Posterior vena cava (tissue), 2 donors: Measurements from ENCODE around the gene SKIC2. TPM values are rescaled to one million over a fixed set of nuclear protein-coding genes. Genes with fewer than 3 reads are reported as not detected.

Experiments
- DNase-seq: peaks from one replicate; pipeline ENCODE4 v3.0.0-alpha.2; 2020; ENCODE audit warnings: low spot score
- intact Hi-C, 2 donors: fragments of 100-400 bp; cut with DNase I; formaldehyde crosslinking; loops; one replicate each; pipeline versions ENCODE4 v1.14.1 to v1.14.2; 2022 to 2023
- total RNA-seq, 2 donors: library from RNA; stranded (reverse); fragmentation: NEBNext Ultra II Directional; extraction: Animal tissue kit (Norgen Biotek cat#: 25700); gene quantifications; one replicate each; pipeline ENCODE4 v1.2.1, GENCODE V29; 2021
- donor health status: DM: yes; HTN: yes; CAD: no.
- donor health status: DM: yes; HTN: yes; CAD: no.

The SKIC2 gene
- total RNA-seq, 2 donors from 2014 or later = 41.6 to 42.9 TPM

- intact Hi-C loops = no loop called here
- DNase-seq = no peak
Observed at GRCh38 chr6:31940256-31940664, 18.7 kb upstream of the SKIC2 start.

GRCh38 chr6:31943742-31944141 is 15.2 kb upstream of the SKIC2 start:
- no peak for DNase-seq
- intact Hi-C loops = no loop called here

DNA sequence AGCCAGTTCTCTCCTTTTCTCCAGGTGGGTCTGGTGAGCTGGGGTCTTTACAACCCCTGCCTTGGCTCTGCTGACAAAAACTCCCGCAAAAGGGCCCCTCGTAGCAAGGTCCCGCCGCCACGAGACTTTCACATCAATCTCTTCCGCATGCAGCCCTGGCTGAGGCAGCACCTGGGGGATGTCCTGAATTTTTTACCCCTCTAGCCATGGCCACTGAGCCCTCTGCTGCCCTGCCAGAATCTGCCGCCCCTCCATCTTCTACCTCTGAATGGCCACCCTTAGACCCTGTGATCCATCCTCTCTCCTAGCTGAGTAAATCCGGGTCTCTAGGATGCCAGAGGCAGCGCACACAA is 13.8 kb upstream of the SKIC2 start:
- DNase-seq = no peak
- intact Hi-C loops = no loop called here

DNA sequence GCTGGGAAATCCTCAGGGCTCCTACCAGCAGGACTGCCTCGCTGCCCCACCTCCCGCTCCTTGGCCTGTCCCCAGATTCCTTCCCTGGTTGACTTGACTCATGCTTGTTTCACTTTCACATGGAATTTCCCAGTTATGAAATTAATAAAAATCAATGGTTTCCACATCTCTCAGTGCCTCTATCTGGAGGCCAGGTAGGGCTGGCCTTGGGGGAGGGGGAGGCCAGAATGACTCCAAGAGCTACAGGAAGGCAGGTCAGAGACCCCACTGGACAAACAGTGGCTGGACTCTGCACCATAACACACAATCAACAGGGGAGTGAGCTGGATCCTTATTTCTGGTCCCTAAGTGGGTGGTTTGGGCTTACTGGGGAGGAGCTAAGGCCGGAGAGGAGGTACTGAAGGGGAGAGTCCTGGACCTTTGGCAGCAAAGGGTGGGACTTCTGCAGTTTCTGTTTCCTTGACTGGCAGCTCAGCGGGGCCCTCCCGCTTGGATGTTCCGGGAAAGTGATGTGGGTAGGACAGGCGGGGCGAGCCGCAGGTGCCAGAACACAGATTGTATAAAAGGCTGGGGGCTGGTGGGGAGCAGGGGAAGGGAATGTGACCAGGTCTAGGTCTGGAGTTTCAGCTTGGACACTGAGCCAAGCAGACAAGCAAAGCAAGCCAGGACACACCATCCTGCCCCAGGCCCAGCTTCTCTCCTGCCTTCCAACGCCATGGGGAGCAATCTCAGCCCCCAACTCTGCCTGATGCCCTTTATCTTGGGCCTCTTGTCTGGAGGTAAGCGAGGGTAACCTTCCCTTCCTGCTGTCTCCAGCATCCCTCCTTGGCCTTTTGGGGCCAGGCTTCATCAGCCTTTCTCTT is 13.2 kb upstream of the SKIC2 start, which contains the start of gene CFB:
Gene CFB, plus strand, starts transcription at position 589 of the 863 bp plus-strand sequence. Its CDS starts 127 bp downstream, at position 716.
- intact Hi-C loops = no loop called here
- peak; percentile 95 for DNase-seq

DNA sequence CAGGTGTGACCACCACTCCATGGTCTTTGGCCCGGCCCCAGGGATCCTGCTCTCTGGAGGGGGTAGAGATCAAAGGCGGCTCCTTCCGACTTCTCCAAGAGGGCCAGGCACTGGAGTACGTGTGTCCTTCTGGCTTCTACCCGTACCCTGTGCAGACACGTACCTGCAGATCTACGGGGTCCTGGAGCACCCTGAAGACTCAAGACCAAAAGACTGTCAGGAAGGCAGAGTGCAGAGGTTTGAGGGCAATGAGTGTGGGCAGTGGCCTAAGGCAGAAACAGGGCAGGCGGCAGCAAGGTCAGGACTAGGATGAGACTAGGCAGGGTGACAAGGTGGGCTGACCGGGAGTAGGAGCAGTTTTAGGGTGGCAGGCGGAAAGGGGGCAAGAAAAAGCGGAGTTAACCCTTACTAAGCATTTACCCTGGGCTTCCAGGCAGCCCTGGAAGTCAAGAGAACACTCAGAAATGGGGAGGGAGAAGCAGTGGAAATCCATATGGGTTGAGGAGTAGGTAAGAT is 12.5 kb upstream of the SKIC2 start:
- intact Hi-C loops = no loop called here
- DNase-seq = no peak

- intact Hi-C loops = no loop called here
- DNase-seq = no peak
Observed at GRCh38 chr6:31947070-31947675, 11.8 kb upstream of the SKIC2 start.

DNA sequence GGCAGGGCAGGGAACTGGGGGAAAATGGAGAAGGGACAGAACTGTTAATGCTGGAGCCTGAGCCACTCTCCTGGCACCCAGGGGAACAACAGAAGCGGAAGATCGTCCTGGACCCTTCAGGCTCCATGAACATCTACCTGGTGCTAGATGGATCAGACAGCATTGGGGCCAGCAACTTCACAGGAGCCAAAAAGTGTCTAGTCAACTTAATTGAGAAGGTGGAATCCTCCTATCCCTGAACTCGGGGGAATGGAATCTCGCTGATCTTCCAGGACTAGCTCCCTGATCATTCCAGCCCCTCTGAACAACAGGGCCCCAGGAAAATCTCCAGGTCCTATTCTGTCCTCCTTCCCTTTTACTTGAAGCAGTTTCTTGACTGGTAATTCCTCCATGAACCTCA is 11.1 kb upstream of the SKIC2 start:
- DNase-seq = no peak
- intact Hi-C loops = no loop called here

DNA sequence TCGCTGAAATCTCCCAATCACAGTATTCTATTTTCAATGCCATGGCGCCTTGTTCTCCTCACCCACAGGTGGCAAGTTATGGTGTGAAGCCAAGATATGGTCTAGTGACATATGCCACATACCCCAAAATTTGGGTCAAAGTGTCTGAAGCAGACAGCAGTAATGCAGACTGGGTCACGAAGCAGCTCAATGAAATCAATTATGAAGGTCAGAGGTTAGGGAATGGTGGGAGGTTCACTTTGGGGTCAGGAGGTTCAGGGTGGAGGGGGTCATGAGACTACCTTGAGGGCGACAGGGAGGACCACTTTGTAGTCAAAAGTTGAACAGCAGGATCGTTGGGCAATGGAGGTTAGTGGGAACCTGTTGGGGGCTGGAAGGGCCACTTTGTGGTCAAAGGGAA is 10.7 kb upstream of the SKIC2 start:
- DNase-seq = no peak
- intact Hi-C loops = no loop called here

GRCh38 chr6:31948753-31949413 is 10.1 kb upstream of the SKIC2 start:
- DNase-seq = no peak

DNA sequence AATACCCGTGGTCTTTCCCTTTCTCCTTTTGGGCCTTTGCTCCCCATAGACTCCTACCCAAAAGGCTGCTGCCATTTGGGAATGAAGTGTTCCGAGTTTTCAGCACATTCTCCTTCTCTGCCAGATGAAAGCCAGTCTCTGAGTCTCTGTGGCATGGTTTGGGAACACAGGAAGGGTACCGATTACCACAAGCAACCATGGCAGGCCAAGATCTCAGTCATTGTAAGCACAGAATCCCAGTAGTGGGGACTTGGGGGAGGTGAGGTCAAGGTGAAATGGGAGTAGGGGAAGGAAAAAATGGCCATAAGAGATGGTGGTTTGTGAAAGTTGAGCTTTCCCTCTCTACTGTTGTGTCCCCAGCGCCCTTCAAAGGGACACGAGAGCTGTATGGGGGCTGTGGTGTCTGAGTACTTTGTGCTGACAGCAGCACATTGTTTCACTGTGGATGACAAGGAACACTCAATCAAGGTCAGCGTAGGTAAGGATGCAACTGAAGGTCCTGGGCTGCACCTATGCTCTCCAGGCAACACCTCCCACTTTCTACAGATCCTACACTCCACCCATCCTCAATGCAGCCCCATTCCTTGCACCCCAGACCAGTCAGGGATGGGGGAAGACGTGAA is 8.9 kb upstream of the SKIC2 start:
- no peak for DNase-seq
- intact Hi-C loops = loop anchor here (5.0 kb wide), 2 partner anchors 48 to 273 kb away; partner anchors contain the start of gene ZBTB12 (in 2 of the 2)

More at GRCh38 chr6:31948753-31949413, 10.1 kb upstream of the SKIC2 start:
- intact Hi-C loops = no loop called here

- intact Hi-C loops = loop anchor here (5.0 kb wide), 2 partner anchors 50 to 275 kb away; partner anchors contain the start of gene ZBTB12 (in 2 of the 2)
- no peak for DNase-seq
Observed at GRCh38 chr6:31952140-31952805, 6.7 kb upstream of the SKIC2 start.

GRCh38 chr6:31952890-31953289 is 6.1 kb upstream of the SKIC2 start:
- no peak for DNase-seq
- intact Hi-C loops = loop anchor here (5.0 kb wide), 2 partner anchors 51 to 276 kb away; partner anchors contain the start of gene ZBTB12 (in 2 of the 2)

GRCh38 chr6:31954511-31954910 is 4.5 kb upstream of the SKIC2 start:
- intact Hi-C loops = loop anchor here (5.0 kb wide), 2 partner anchors 52 to 277 kb away; partner anchors contain the start of gene ZBTB12 (in 2 of the 2)
- no peak for DNase-seq

DNA sequence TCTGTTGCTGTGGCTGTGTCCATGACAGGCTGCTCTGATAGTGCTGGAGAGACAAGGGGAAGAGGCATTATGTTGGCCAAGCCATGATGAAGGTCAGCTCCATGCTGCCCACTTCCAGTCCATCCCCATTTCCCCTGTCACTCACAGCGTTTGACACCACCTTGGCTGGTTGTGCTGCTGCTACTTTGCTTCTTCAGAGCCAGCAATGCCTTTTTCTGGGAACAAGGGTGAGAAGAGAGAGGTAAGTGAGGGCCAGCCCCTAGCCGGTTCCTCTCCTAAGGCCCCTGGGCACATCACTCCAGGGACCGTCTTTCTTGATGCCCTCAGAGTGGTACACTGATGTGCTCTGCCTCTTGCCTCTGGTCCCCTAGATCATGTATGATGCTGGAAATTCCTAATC is 2.2 kb upstream of the SKIC2 start:
- intact Hi-C loops = no loop called here
- no peak for DNase-seq

DNA sequence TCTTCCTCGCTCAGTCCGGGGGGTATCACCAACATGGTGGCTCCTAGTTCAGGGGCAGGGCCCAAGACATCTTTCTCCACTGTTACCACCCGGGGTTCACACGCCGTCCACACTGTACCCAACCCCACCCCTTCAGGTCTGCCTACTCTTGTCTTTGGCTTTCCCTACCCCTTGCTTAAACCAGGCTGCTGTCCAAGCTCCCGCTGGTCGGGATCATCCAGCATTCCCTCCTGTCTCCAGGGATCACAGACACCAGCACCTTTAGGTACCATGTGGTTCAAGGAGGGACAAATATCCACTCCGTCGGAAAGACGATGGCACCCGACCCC is 599 bp upstream of the SKIC2 start:
- intact Hi-C loops = no loop called here
- DNase-seq = no peak

GRCh38 chr6:31961616-31962015 is 2.6 kb downstream of the SKIC2 start:
- intact Hi-C loops = no loop called here
- DNase-seq = no peak

DNA sequence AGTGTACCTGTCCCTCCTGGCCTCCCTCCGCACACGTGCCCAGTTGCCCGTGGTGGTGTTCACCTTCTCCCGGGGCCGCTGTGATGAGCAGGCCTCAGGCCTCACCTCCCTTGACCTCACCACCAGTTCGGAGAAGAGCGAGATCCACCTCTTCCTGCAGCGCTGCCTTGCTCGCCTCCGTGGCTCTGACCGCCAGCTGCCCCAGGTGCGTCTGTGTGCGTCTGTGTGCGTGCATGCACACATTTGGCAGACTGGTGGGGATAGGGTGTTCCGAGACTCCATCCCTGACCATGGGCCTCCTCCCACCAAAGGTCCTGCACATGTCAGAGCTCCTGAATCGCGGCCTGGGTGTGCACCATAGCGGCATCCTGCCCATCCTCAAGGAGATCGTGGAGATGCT is 4.9 kb downstream of the SKIC2 start:
- DNase-seq = no peak
- intact Hi-C loops = no loop called here

GRCh38 chr6:31965700-31966099 is 6.7 kb downstream of the SKIC2 start:
- DNase-seq = no peak

DNA sequence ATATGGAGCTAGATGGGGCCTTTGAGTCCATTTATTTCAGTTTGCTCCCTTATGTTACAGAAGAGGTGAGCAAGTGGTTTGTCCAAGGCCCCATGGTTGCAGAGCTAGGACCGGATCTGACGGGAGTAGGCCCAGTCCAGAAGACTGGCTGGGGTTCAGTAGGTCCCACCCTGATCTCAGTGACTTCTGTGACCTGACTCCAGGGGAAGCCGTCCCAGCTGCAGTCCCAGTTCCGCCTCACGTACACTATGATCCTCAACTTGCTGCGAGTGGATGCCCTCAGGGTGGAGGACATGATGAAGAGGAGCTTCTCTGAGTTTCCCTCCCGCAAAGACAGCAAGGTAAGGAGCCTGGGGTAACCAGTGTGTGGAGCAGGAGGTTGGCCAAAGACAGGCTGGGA is 7.5 kb downstream of the SKIC2 start:
- intact Hi-C loops = no loop called here
- no peak for DNase-seq

More at GRCh38 chr6:31965700-31966099, 6.7 kb downstream of the SKIC2 start:
- intact Hi-C loops = no loop called here
